Parathyroid adenoma (tissue), 2 donors: ENCODE data around the gene EFNA4.
"Not testable (repeated sequence)": the region's sequence is repeated elsewhere in the genome, so short reads cannot be mapped to it uniquely, and the experiment has no call there.

Source experiments
- H2AFZ ChIP-seq: fragments of 300-600 bp; sonication (generic); one replicate; pipeline ENCODE4 v1.7.0; 2017; ENCODE audit warnings: antibody characterized with exemption, mild to moderate bottlenecking
- H3K27ac ChIP-seq: fragments of 300-600 bp; sonication (generic); one replicate; pipeline ENCODE4 v1.7.0; 2017
- H3K27me3 ChIP-seq: fragments of 300-600 bp; sonication (generic); one replicate; pipeline ENCODE4 v1.7.0; 2017; ENCODE audit warnings: low read length; ENCODE audit not compliant: control insufficient read depth, insufficient read depth
- H3K36me3 ChIP-seq: fragments of 300-600 bp; sonication (generic); one replicate; pipeline ENCODE4 v1.7.0; 2017; ENCODE audit warnings: low read length; ENCODE audit not compliant: control insufficient read depth, insufficient read depth
- H3K4me1 ChIP-seq: fragments of 300-600 bp; sonication (generic); one replicate; pipeline ENCODE4 v1.7.0; 2017; ENCODE audit warnings: control low read depth
- H3K4me2 ChIP-seq: fragments of 300-600 bp; sonication (generic); one replicate; pipeline ENCODE4 v1.7.0; 2017; ENCODE audit warnings: low read length
- H3K4me3 ChIP-seq: fragments of 300-600 bp; sonication (generic); one replicate; pipeline ENCODE4 v1.7.0; 2017; ENCODE audit warnings: low read depth, low read length
- H3K79me2 ChIP-seq: fragments of 300-600 bp; sonication (generic); one replicate; pipeline ENCODE4 v1.7.0; 2017; ENCODE audit warnings: control low read depth
- H3K9ac ChIP-seq: fragments of 300-600 bp; sonication (generic); one replicate; pipeline ENCODE4 v1.7.0; 2017; ENCODE audit warnings: mild to moderate bottlenecking
- H3K9me3 ChIP-seq: fragments of 300-600 bp; sonication (generic); one replicate; pipeline ENCODE4 v1.7.0; 2017; ENCODE audit warnings: low read length; ENCODE audit not compliant: control insufficient read depth
- CTCF ChIP-seq: fragments of 300-600 bp; sonication (generic); IDR thresholded peaks from one replicate; pipeline ENCODE4 v1.7.0; 2017; ENCODE audit warnings: antibody characterized with exemption, mild to moderate bottlenecking
- donor health status: primary hyperparathyroidism.

Gene EFNA4

GRCh38 chr1:155117610-155118009, 54.1 kb downstream of the EFNA4 start:
- no peak overlapping the region for H3K4me3 ChIP-seq
- H3K9ac ChIP-seq = no peak overlapping the region
- no peak for TF ChIP-seq CTCF
- H3K27ac ChIP-seq = no peak overlapping the region
- H3K4me2 ChIP-seq = no peak overlapping the region
- H3K4me1 ChIP-seq = no peaks in the 10 kb centered on the region
- no peaks in the 10 kb centered on the region for H3K36me3 ChIP-seq
- H2AFZ ChIP-seq = no peak overlapping the region
- H3K27me3 ChIP-seq = no peaks in the 10 kb centered on the region
- no peaks in the 10 kb centered on the region for H3K79me2 ChIP-seq
- no peaks in the 10 kb centered on the region for H3K9me3 ChIP-seq

- not testable (repeated sequence) for H3K9me3 ChIP-seq, H2AFZ ChIP-seq, H3K4me1 ChIP-seq, H3K27ac ChIP-seq, H3K9ac ChIP-seq, H3K79me2 ChIP-seq, H3K27me3 ChIP-seq, H3K4me2 ChIP-seq, H3K4me3 ChIP-seq, H3K36me3 ChIP-seq
These were observed 54.5 kb downstream of the EFNA4 start for GRCh38 chr1:155118090-155118489.
